PC-9 (cell line): ENCODE measurements around the gene BPTF. TPM values are rescaled to one million over a fixed set of nuclear protein-coding genes. Genes with fewer than 3 reads are reported as not detected.

Source experiments
- BruUV-seq: library from RNA; stranded (reverse); fragments of 400-500 nt; replicated peaks from 2 replicates; lab custom pipeline; 2021; lab: Mats Ljungman, UMichigan
- CTCF ChIA-PET: fragments of 300-600 bp; sonication (Branson Sonifier 250); formaldehyde crosslinking; loops from one replicate; lab custom pipeline; 2022; ENCODE audit warnings: antibody characterized with exemption; lab: Charles Lee
- POLR2A ChIA-PET: fragments of 300-600 bp; sonication (Branson Sonifier 250); formaldehyde crosslinking; loops from one replicate; lab custom pipeline; 2022; ENCODE audit warnings: antibody characterized with exemption; ENCODE audit not compliant: unreplicated experiment; lab: Charles Lee
- DNase-seq, 2 experiments: peaks; one replicate each; pipeline versions ENCODE4 v3.0.0 to v3.0.0-alpha.2; 2015 to 2022; ENCODE audit warnings: mixed read lengths in 1 of 2
- H2AFZ ChIP-seq: fragments of 200-600 bp; sonication (generic); 2 replicates; pipeline ENCODE4 v1.8.1; 2017; ENCODE audit warnings: antibody characterized with exemption
- H3F3A ChIP-seq: fragments of 200-600 bp; sonication (generic); 2 replicates; pipeline ENCODE4 v1.8.1; 2017; ENCODE audit warnings: antibody characterized with exemption, mild to moderate bottlenecking, low read depth; ENCODE audit not compliant: insufficient read depth
- H3K27ac ChIP-seq: fragments of 200-600 bp; sonication (generic); 2 replicates; pipeline ENCODE4 v1.6.1; 2016; ENCODE audit warnings: mixed run types
- H3K27me3 ChIP-seq: fragments of 200-600 bp; sonication (generic); 2 replicates; pipeline ENCODE4 v1.6.1; 2016; ENCODE audit warnings: low read depth, mixed run types; ENCODE audit not compliant: insufficient read depth
- H3K36me3 ChIP-seq: fragments of 200-600 bp; sonication (generic); 2 replicates; pipeline ENCODE4 v1.6.1; 2016; ENCODE audit warnings: low read depth, mixed run types
- H3K4me1 ChIP-seq: fragments of 200-600 bp; sonication (generic); replicated peaks from 2 replicates; pipeline ENCODE4 v1.6.1; 2016; ENCODE audit warnings: mixed run types; ENCODE audit not compliant: insufficient read depth
- H3K4me2 ChIP-seq: fragments of 200-600 bp; sonication (generic); 2 replicates; pipeline ENCODE4 v1.6.1; 2017; ENCODE audit warnings: mixed run types
- H3K4me3 ChIP-seq: fragments of 200-600 bp; sonication (generic); 2 replicates; pipeline ENCODE4 v1.6.1; 2016; ENCODE audit warnings: mixed run types
- H3K79me2 ChIP-seq: fragments of 200-600 bp; sonication (generic); 2 replicates; pipeline ENCODE4 v1.6.1; 2017; ENCODE audit warnings: low read depth, mixed run types
- H3K9me2 ChIP-seq: fragments of 200-600 bp; sonication (generic); 2 replicates; pipeline ENCODE4 v1.8.1; 2017; ENCODE audit warnings: mild to moderate bottlenecking; ENCODE audit not compliant: insufficient read depth
- H3K9me3 ChIP-seq: fragments of 200-600 bp; sonication (generic); 2 replicates; pipeline ENCODE4 v1.8.1; 2016; ENCODE audit warnings: low read depth; ENCODE audit not compliant: insufficient read depth
- H4K20me1 ChIP-seq: fragments of 200-600 bp; sonication (generic); 2 replicates; pipeline ENCODE4 v1.8.1; 2017; ENCODE audit not compliant: insufficient read depth
- CTCF ChIP-seq: fragments of 200-600 bp; sonication (generic); conservative IDR thresholded peaks from 2 replicates; pipeline ENCODE4 v1.6.1; 2017; ENCODE audit warnings: mixed run types, antibody characterized with exemption, mild to moderate bottlenecking, moderate library complexity
- EZH2 ChIP-seq: fragments of 200-600 bp; sonication (generic); IDR thresholded peaks from 2 replicates; pipeline ENCODE4 v1.8.0; 2017; ENCODE audit warnings: antibody characterized with exemption, low read depth
- intact Hi-C: fragments of 100-400 bp; cut with micrococcal nuclease; formaldehyde crosslinking; loops from one replicate; pipeline ENCODE4 v1.10.0; 2022; ENCODE audit not compliant: unreplicated experiment
- total RNA-seq: library from RNA; stranded (reverse); gene quantifications from 2 replicates; pipeline ENCODE4 v1.2.3, GENCODE V29; 2021

The BPTF gene
- total RNA-seq, 1 experiment from 2014 or later = 95.6 TPM

GRCh38 chr17:68006797-68007196 is 181.5 kb downstream of the BPTF start:
- H3K9me2 ChIP-seq = no peaks in the 10 kb centered on the region
- H4K20me1 ChIP-seq = no peaks in the 10 kb centered on the region
- TF ChIP-seq CTCF (no peak), EZH2 (no peak)
- intact Hi-C loops = no loop called here
- ChIA-PET CTCF (no interaction called here), POLR2A (no interaction called here)
- DNase-seq = no peak
- no peaks in the 10 kb centered on the region for H3K9me3 ChIP-seq
- H3K27me3 ChIP-seq = no peaks in the 10 kb centered on the region
- BruUV-seq = no TSS peak
- no peaks in the 10 kb centered on the region for H3K79me2 ChIP-seq
- no peak overlapping the region for H3K4me2 ChIP-seq
- H3K36me3 ChIP-seq = no peaks in the 10 kb centered on the region
- H3F3A ChIP-seq = peaks cover 5% of the 10 kb centered on the region; the same call in 1 of the 2 replicates
- no peak overlapping the region for H3K27ac ChIP-seq
- no peak overlapping the region for H2AFZ ChIP-seq
- no peaks in the 10 kb centered on the region for H3K4me1 ChIP-seq
- no peak overlapping the region for H3K4me3 ChIP-seq

GRCh38 chr17:68011199-68011665 is 185.9 kb downstream of the BPTF start:
- Histone ChIP-seq H2AFZ (no peak overlapping the region), H4K20me1 (no peaks in the 10 kb centered on the region), H3K4me2 (peak overlapping the region; percentile 57), H3K4me3 (peak overlapping the region; percentile 22; the same call in 1 of the 2 replicates), H3K36me3 (no peaks in the 10 kb centered on the region), H3K27ac (no peak overlapping the region), H3F3A (peaks cover 5% of the 10 kb centered on the region; the same call in 1 of the 2 replicates), H3K9me3 (no peaks in the 10 kb centered on the region), H3K4me1 (no peaks in the 10 kb centered on the region), H3K9me2 (no peaks in the 10 kb centered on the region), H3K27me3 (no peaks in the 10 kb centered on the region), H3K79me2 (no peaks in the 10 kb centered on the region)
- DNase-seq = peak in 1 of 2 experiments; percentile 52
- CTCF ChIA-PET = no interaction called here
- TF ChIP-seq EZH2 (no peak), CTCF (peak; percentile 87)
- no TSS peak for BruUV-seq
- POLR2A ChIA-PET = no interaction called here
- intact Hi-C loops = no loop called here

- Histone ChIP-seq H3K9me2 (no peaks in the 10 kb centered on the region), H3K4me2 (no peak overlapping the region), H3K4me1 (no peaks in the 10 kb centered on the region), H4K20me1 (no peaks in the 10 kb centered on the region), H3K4me3 (no peak overlapping the region), H3K36me3 (no peaks in the 10 kb centered on the region), H3K27me3 (no peaks in the 10 kb centered on the region), H3F3A (peaks cover 10% of the 10 kb centered on the region; the same call in 1 of the 2 replicates), H3K9me3 (no peaks in the 10 kb centered on the region), H3K79me2 (no peaks in the 10 kb centered on the region), H3K27ac (no peak overlapping the region), H2AFZ (no peak overlapping the region)
- ChIA-PET POLR2A (no interaction called here), CTCF (no interaction called here)
- TF ChIP-seq CTCF = no peak
- DNase-seq = no peak
- BruUV-seq = no TSS peak
- intact Hi-C loops = no loop called here
These were observed 188.1 kb downstream of the BPTF start for GRCh38 chr17:68013385-68013784.
